HG03103 (cell line): Measurements from ENCODE around the gene KIF12.

Experiments
- ATAC-seq: cut with Tn5 transposase; IDR thresholded peaks from one replicate; pipeline ENCODE4 v1.9.1; 2021; ENCODE audit warnings: low read depth; ENCODE audit not compliant: unreplicated experiment

KIF12 gene

GRCh38 chr9:114108016-114108833, 9.1 kb upstream of the KIF12 start:
- ATAC-seq = no peak

GRCh38 chr9:114107286-114108001, 8.4 kb upstream of the KIF12 start:
- ATAC-seq = no peak

- no peak for ATAC-seq
Measured at GRCh38 chr9:114105236-114105635, 6.1 kb upstream of the KIF12 start.

- ATAC-seq = no peak
Measured at GRCh38 chr9:114102484-114102883, 3.4 kb upstream of the KIF12 start.

GRCh38 chr9:114100536-114100935, 1.4 kb upstream of the KIF12 start:
- ATAC-seq = no peak

GRCh38 chr9:114099669-114100270, 678 bp upstream of the KIF12 start:
- ATAC-seq = no peak

- no peak for ATAC-seq
Measured at GRCh38 chr9:114098021-114098935, 814 bp downstream of the KIF12 start.

- ATAC-seq = no peak
Measured at GRCh38 chr9:114097613-114098020, 1.5 kb downstream of the KIF12 start.

GRCh38 chr9:114096866-114097612, 2.1 kb downstream of the KIF12 start:
- no peak for ATAC-seq

GRCh38 chr9:114096041-114096511, 3.0 kb downstream of the KIF12 start:
- no peak for ATAC-seq

GRCh38 chr9:114094971-114095370, 4.1 kb downstream of the KIF12 start:
- no peak for ATAC-seq

- ATAC-seq = no peak
Measured at GRCh38 chr9:114093761-114094505, 5.2 kb downstream of the KIF12 start.

GRCh38 chr9:114093031-114093471, 6.0 kb downstream of the KIF12 start:
- ATAC-seq = no peak

GRCh38 chr9:114092336-114092735, 6.8 kb downstream of the KIF12 start:
- ATAC-seq = no peak

GRCh38 chr9:114091711-114092110, 7.4 kb downstream of the KIF12 start:
- no peak for ATAC-seq

GRCh38 chr9:114090798-114091197, 8.3 kb downstream of the KIF12 start:
- no peak for ATAC-seq

- no peak for ATAC-seq
Measured at GRCh38 chr9:114089206-114089840, 9.8 kb downstream of the KIF12 start.

- ATAC-seq = no peak
Measured at GRCh38 chr9:114088571-114089170, 10.4 kb downstream of the KIF12 start.
